ENCODE results near the gene SPAG4. TPM values are rescaled to one million over a fixed set of nuclear protein-coding genes. Genes with fewer than 3 reads are reported as not detected.

The SPAG4 gene, protein sequence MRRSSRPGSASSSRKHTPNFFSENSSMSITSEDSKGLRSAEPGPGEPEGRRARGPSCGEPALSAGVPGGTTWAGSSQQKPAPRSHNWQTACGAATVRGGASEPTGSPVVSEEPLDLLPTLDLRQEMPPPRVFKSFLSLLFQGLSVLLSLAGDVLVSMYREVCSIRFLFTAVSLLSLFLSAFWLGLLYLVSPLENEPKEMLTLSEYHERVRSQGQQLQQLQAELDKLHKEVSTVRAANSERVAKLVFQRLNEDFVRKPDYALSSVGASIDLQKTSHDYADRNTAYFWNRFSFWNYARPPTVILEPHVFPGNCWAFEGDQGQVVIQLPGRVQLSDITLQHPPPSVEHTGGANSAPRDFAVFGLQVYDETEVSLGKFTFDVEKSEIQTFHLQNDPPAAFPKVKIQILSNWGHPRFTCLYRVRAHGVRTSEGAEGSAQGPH
- total RNA-seq (2013): 0.91 TPM
- polyA plus RNA-seq (under 1 TPM in 2 of 3 donors, not detected in 1; 0.12 to 0.51 TPM), polyA minus RNA-seq (1.1 and 2.4 TPM in 2 replicates), total RNA-seq (0.25 to 2.8 (median 1.1) reads per million in 11 experiments)

- intact Hi-C loops (cut with micrococcal nuclease): loop anchor here (2.0 to 10.0 kb wide), 8 partner anchors 47 to 1624 kb away; partner anchors contain the start of genes ACSS2 (in 1 of the 2), CEP250 (in 1 of the 2), CPNE1 (in 1 of the 2) and ERGIC3 (in 1 of the 2)
- peak; percentile 100 for DNase-seq
- Histone ChIP-seq H3K9ac (ENCODE audit: insufficient read depth, low read length, poor library complexity, severe bottlenecking) (peak within 1 kb of the TSS; percentile 80), H3K4me2 (replicated peaks; ENCODE audit: extremely low read depth, low read length, poor library complexity, severe bottlenecking) (peak within 1 kb of the TSS; percentile 86), H2AFZ (ENCODE audit: insufficient read depth, low read depth, low read length, poor library complexity, severe bottlenecking) (peak within 1 kb of the TSS; percentile 85), H3K4me1 (ENCODE audit: control insufficient read depth in 1 of 2, insufficient read depth in 2 of 2, low read length in 2 of 2) (peaks cover 36 to 47% of the 10 kb centered on the region in 2 donors), H3K79me2 (ENCODE audit: insufficient read depth, low read length) (no peaks in the 10 kb centered on the region), H3K4me3 (replicated peaks in 1 of 3; ENCODE audit: low read depth in 2 of 3, low read length in 3 of 3) (peak within 1 kb of the TSS; percentile 47 to 79 (median 52)), H3K9me3 (replicated peaks in 1 of 2; ENCODE audit: control insufficient read depth in 1 of 2, insufficient read depth in 1 of 2, low read length in 2 of 2) (peaks cover 0 to 5% of the 10 kb centered on the region in 2 donors), H3K27ac (ENCODE audit: low read depth in 1 of 2, low read length in 2 of 2) (peak within 1 kb of the TSS; percentile 84 to 88), H4K20me1 (ENCODE audit: insufficient read depth, low read length) (no peaks in the 10 kb centered on the region), H3K36me3 (replicated peaks in 1 of 2; ENCODE audit: control insufficient read depth in 1 of 2, insufficient read depth in 2 of 2, low read length in 2 of 2) (no peaks in the 10 kb centered on the region), H3K27me3 (ENCODE audit: control insufficient read depth in 2 of 2, insufficient read depth in 2 of 2, low read length in 2 of 2) (peaks cover 16 to 32% of the 10 kb centered on the region in 2 donors)
- under 1% methylated on average over 68 of the region's 68 CpGs for WGBS (ENCODE audit: insufficient coverage)
- Mint-ChIP-seq H3K36me3 (peaks cover 0 to 3% of the 10 kb centered on the region in 2 donors), H3K27ac (peak within 1 kb of the TSS; percentile 91 to 98 (median 96)), H3K4me3 (peak within 1 kb of the TSS; percentile 96 to 97), H3K27me3 (ENCODE audit: low read depth in 3 of 3) (peaks cover 38 to 49% (median 41%) of the 10 kb centered on the region in 3 donors), H3K9me3 (peaks cover 0 to 10% (median 4%) of the 10 kb centered on the region in 7 donors), H3K4me1 (peaks cover 42% of the 10 kb centered on the region)
- TF ChIP-seq, protein P1, sequence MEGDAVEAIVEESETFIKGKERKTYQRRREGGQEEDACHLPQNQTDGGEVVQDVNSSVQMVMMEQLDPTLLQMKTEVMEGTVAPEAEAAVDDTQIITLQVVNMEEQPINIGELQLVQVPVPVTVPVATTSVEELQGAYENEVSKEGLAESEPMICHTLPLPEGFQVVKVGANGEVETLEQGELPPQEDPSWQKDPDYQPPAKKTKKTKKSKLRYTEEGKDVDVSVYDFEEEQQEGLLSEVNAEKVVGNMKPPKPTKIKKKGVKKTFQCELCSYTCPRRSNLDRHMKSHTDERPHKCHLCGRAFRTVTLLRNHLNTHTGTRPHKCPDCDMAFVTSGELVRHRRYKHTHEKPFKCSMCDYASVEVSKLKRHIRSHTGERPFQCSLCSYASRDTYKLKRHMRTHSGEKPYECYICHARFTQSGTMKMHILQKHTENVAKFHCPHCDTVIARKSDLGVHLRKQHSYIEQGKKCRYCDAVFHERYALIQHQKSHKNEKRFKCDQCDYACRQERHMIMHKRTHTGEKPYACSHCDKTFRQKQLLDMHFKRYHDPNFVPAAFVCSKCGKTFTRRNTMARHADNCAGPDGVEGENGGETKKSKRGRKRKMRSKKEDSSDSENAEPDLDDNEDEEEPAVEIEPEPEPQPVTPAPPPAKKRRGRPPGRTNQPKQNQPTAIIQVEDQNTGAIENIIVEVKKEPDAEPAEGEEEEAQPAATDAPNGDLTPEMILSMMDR (IDR thresholded peaks at IDR 0.05): no peak
Observed at GRCh38 chr20:35615667-35616464, at the start of gene SPAG4. TSS of gene SPAG4 (plus strand) at chr20:35615829. CDS start at chr20:35616004, 175 bp downstream.

DNA sequence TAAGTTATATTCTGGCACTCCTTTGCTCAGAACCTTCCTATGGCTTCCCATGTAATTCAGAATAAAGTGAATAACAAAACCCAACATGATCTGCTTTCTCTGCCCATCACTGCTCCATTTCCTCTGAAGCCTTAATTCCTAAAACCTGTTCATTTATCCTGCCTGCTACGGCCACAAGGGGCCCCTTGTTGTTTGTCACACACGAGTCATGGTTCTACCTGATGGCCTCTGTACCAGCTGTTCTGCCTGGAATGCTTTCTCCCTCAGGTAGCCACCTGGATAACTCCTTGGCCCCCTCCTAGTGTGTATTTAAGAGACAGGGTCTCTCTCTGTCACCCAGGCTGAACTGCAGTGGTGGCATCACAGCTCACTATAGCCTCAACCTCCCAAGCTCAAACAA is 47.0 kb upstream of the SPAG4 start:
- peaks cover 5 to 6% of the 10 kb centered on the region in 2 donors for H3K9me3 ChIP-seq (replicated peaks in 1 of 2; ENCODE audit: control insufficient read depth in 1 of 2, insufficient read depth in 1 of 2, low read length in 2 of 2)
- no peaks in the 10 kb centered on the region for H3K27me3 ChIP-seq (ENCODE audit: control insufficient read depth in 2 of 2, insufficient read depth in 2 of 2, low read length in 2 of 2)
- H3K9me3 Mint-ChIP-seq: peaks cover 0 to 16% (median 13%) of the 10 kb centered on the region in 7 donors
- H3K36me3 Mint-ChIP-seq: no peaks in the 10 kb centered on the region
- H3K27me3 Mint-ChIP-seq (ENCODE audit: low read depth in 3 of 3): peaks cover 7 to 13% (median 9%) of the 10 kb centered on the region in 3 donors
- H2AFZ ChIP-seq (ENCODE audit: insufficient read depth, low read depth, low read length, poor library complexity, severe bottlenecking): no peak overlapping the region
- no peaks in the 10 kb centered on the region for H3K79me2 ChIP-seq (ENCODE audit: insufficient read depth, low read length)
- H4K20me1 ChIP-seq (ENCODE audit: insufficient read depth, low read length): no peaks in the 10 kb centered on the region
- no peak overlapping the region for H3K9ac ChIP-seq (ENCODE audit: insufficient read depth, low read length, poor library complexity, severe bottlenecking)
- no peak for DNase-seq
- no peaks in the 10 kb centered on the region for H3K36me3 ChIP-seq (replicated peaks in 1 of 2; ENCODE audit: control insufficient read depth in 1 of 2, insufficient read depth in 2 of 2, low read length in 2 of 2)
- no peak overlapping the region for H3K4me2 ChIP-seq (replicated peaks; ENCODE audit: extremely low read depth, low read length, poor library complexity, severe bottlenecking)
- H3K4me1 ChIP-seq (ENCODE audit: control insufficient read depth in 1 of 2, insufficient read depth in 2 of 2, low read length in 2 of 2): no peaks in the 10 kb centered on the region
- TF ChIP-seq, protein P1 (IDR thresholded peaks at IDR 0.05): peak; percentile 11
- WGBS (ENCODE audit: insufficient coverage): 0% methylated on average over 1 of the region's 2 CpGs
- H3K4me3 ChIP-seq (replicated peaks in 1 of 3; ENCODE audit: low read depth in 2 of 3, low read length in 3 of 3): no peak overlapping the region
- H3K27ac Mint-ChIP-seq: no peak overlapping the region
- no peak overlapping the region for H3K27ac ChIP-seq (ENCODE audit: low read depth in 1 of 2, low read length in 2 of 2)
- no peak overlapping the region for H3K4me3 Mint-ChIP-seq
- H3K4me1 Mint-ChIP-seq: no peaks in the 10 kb centered on the region
- intact Hi-C loops (cut with micrococcal nuclease): no loop called here
